ENCODE data around the gene ALOX12B. TPM values are rescaled to one million over a fixed set of nuclear protein-coding genes. Genes with fewer than 3 reads are reported as not detected.

Gene ALOX12B
- total and polyA plus RNA-seq, 5 experiments from 2014 or later: 0.80 to 2.3 (median 1.5) TPM

- ATAC-seq: no peak
- Mint-ChIP-seq H3K27me3 (peaks cover 0 to 39% (median 26%) of the 10 kb centered on the region in 5 donors), H3K4me1 (peaks cover 54 to 78% (median 67%) of the 10 kb centered on the region in 4 donors), H3K27ac (peak within 1 kb of the TSS; percentile 33 to 100 (median 84)), H3K4me3 (peak within 1 kb of the TSS; percentile 87 to 97 (median 94)), H3K36me3 (peaks cover 0 to 6% (median 2%) of the 10 kb centered on the region in 3 donors), H3K9me3 (peaks cover 0 to 16% (median 0%) of the 10 kb centered on the region in 9 donors)
- POLR2A ChIA-PET: interaction anchor here (0.5 to 4.0 kb wide), 22 partner anchors 12 to 668 kb away, joined by 3 to 27 read pairs (median 5); partner anchors contain the start of genes CTC1, RANGRF and SLC25A35
- DNase-seq: peak in 2 of 10 donors; percentile 18 to 64
These were observed 36.3 kb upstream of the ALOX12B start, which contains the start of gene HES7 for GRCh38 chr17:8123695-8124349. Gene HES7 (minus strand): TSS chr17:8124106. CDS start chr17:8124084, 22 bp downstream.

DNA sequence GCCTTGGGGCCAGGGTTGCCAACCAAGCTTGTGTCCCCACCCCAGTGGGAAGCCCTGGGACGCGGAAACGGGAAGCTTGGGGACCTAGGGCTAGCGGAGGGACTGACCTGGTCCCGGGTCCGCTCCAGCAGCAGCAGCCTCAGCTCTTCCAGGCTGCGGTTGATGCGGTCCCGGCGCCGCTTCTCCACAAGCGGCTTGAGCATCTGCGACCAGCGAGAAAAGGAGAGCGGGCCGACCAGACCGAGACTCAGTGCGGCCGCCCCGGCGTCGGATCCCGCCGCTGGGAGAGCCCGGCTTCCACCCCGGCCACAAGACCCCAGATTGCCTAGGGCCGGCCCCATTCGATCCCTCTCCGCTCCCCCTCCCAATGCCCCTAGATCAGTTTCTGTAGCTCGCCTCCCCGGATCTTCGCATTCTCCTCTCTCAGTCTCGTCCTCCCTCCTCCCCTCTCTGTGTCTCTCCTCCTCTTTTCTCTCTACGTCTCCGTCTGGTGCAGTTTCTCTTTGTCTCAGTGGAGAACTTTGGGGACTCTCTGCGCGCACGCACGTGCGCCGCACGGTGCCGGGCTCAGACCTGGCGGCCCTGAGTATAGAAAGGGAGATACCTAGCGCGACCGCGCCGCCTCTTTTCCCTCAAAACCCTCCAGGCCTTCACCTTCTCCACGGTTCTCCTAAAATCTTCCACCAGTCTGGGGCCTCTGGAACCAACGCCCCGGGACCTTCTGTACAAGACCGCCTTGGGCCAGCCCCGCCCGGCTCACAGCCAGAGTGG, 35.6 kb upstream of the ALOX12B start:
- Mint-ChIP-seq H3K27ac (peak overlapping the region in 7 of 10 donors; percentile 33 to 100 (median 57)), H3K4me1 (peaks cover 60 to 85% (median 74%) of the 10 kb centered on the region in 4 donors), H3K9me3 (peaks cover 0 to 17% (median 0%) of the 10 kb centered on the region in 9 donors), H3K4me3 (peak overlapping the region; percentile 84 to 97 (median 92)), H3K36me3 (peaks cover 0 to 6% (median 3%) of the 10 kb centered on the region in 3 donors), H3K27me3 (peaks cover 0 to 38% (median 26%) of the 10 kb centered on the region in 5 donors)
- POLR2A ChIA-PET: interaction anchor here (1.0 to 4.0 kb wide), 15 partner anchors 10 to 166 kb away, joined by 3 to 27 read pairs (median 6); partner anchors contain the start of genes CTC1 and RANGRF
- DNase-seq: peak in 6 of 10 donors; percentile 29 to 63 (median 44)
- peak; percentile 6 to 11 for ATAC-seq

GRCh38 chr17:8122422-8122923, 35.0 kb upstream of the ALOX12B start:
- Mint-ChIP-seq H3K36me3 (peaks cover 0 to 6% (median 3%) of the 10 kb centered on the region in 3 donors), H3K27ac (peak overlapping the region in 5 of 10 donors; percentile 5 to 85 (median 52)), H3K4me3 (peak overlapping the region; percentile 84 to 97 (median 92)), H3K27me3 (peaks cover 0 to 38% (median 26%) of the 10 kb centered on the region in 5 donors), H3K9me3 (peaks cover 0 to 17% (median 0%) of the 10 kb centered on the region in 9 donors), H3K4me1 (peaks cover 65 to 92% (median 80%) of the 10 kb centered on the region in 4 donors)
- ATAC-seq (no peak), DNase-seq (peak in 2 of 10 donors; percentile 11 to 59)
- POLR2A ChIA-PET: interaction anchor here (0.5 to 4.0 kb wide), 14 partner anchors 10 to 100 kb away, joined by 3 to 27 read pairs (median 3); no protein-coding TSS in a partner anchor

DNA sequence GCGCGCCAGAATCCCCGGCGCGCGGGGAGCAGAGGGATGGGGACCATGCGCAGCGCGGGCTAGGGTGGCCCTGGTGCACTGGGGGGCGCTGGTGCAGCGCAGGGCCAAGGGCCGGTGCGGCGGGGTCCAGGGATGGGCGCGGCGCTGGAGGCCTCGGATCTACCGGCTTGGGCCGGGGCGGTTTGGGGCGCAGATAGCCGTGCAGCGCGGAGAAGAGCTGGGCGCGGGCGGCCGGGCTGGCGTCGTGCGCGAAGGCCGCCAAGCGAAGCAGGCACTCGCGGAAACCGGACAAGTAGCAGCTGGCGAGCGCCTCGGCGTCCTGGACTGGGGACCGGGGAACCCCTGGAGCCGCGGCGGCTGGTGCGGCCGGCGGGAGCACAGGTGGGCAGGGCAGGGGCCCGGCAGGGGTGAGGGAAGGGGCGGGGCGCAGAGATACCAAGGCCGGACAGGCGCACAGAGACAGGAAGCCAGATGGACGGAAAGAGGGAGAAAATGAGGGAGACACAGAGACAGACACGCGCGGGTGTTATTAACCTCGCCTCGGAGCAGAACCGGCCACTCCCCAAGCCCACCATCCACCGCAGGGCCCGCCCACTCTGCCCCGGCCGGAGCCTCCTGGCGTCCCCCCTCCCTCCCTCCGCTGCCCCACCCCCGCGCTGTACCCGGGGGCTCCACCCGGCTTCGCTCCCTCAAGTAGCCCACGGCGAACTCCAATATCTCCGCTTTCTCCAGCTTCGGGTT, 34.3 kb upstream of the ALOX12B start:
- peaks cover 0 to 37% (median 28%) of the 10 kb centered on the region in 5 donors for H3K27me3 Mint-ChIP-seq
- peak overlapping the region in 2 of 10 donors; percentile 15 to 85 for H3K27ac Mint-ChIP-seq
- H3K36me3 Mint-ChIP-seq: peaks cover 0 to 6% (median 3%) of the 10 kb centered on the region in 3 donors
- peaks cover 0 to 17% (median 0%) of the 10 kb centered on the region in 9 donors for H3K9me3 Mint-ChIP-seq
- POLR2A ChIA-PET: interaction anchor here (0.5 to 4.0 kb wide), 13 partner anchors 9 to 167 kb away, joined by 3 to 27 read pairs (median 3); partner anchors contain the start of gene RANGRF
- ATAC-seq: no peak
- DNase-seq: peak in 5 of 10 donors; percentile 36 to 63 (median 39)
- peaks cover 60 to 88% (median 77%) of the 10 kb centered on the region in 4 donors for H3K4me1 Mint-ChIP-seq
- H3K4me3 Mint-ChIP-seq: peak overlapping the region; percentile 84 to 97 (median 92)

GRCh38 chr17:8121407-8121680, 33.8 kb upstream of the ALOX12B start:
- H3K27me3 Mint-ChIP-seq: peaks cover 4 to 41% (median 33%) of the 10 kb centered on the region in 5 donors
- H3K9me3 Mint-ChIP-seq: peaks cover 0 to 17% (median 0%) of the 10 kb centered on the region in 9 donors
- DNase-seq (no peak), ATAC-seq (no peak)
- peak overlapping the region; percentile 87 to 98 (median 93) for H3K4me3 Mint-ChIP-seq
- POLR2A ChIA-PET: interaction anchor here (0.9 to 2.6 kb wide), 3 partner anchors 42 to 167 kb away, joined by 3 to 6 read pairs (median 3); partner anchors contain the start of gene RANGRF
- H3K36me3 Mint-ChIP-seq: peaks cover 0 to 6% (median 3%) of the 10 kb centered on the region in 3 donors
- peak overlapping the region in 1 of 10 donors; percentile 100 for H3K27ac Mint-ChIP-seq
- H3K4me1 Mint-ChIP-seq: peaks cover 60 to 83% (median 77%) of the 10 kb centered on the region in 4 donors

DNA sequence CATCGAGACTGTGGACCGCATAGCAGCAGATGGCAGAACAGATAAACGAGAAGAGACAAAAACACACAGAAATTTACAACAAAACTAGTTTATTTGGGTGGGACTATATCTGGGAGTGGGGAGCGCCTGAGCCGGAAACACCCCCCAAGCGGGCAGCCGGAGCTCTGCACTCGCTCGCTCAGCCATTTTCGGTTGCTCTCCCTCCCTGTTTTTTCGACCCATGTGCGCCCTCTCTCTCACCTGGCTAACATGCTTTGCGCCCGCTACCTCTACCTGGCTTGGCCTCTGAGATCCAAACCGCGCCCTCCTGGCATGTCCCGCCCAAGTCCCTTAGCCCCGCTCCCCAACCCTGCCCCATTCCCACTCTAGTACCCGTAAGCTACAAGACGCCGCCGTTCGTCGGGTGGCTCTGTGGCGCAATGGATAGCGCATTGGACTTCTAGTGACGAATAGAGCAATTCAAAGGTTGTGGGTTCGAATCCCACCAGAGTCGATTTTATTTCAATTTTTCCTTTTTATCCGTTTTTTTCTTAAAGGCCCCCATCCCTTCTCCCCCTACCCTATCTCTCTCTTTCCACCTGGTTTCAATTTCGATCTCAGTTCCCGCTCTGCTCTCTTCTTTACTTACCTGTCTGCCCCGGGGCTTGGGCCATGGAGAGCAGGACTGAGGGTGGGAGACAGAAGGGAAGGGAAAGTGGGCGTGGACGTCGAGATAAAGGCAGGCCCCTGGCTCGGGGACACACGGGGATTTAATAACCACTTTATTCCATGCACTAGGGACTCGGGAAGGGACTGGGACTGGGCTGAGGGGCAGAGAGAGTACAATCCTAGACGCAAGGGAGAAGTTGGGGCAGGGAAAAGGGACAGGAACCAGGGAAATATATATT, 33.2 kb upstream of the ALOX12B start:
- peaks cover 0 to 17% (median 0%) of the 10 kb centered on the region in 9 donors for H3K9me3 Mint-ChIP-seq
- H3K36me3 Mint-ChIP-seq: peaks cover 0 to 6% (median 3%) of the 10 kb centered on the region in 3 donors
- DNase-seq (peak in 8 of 10 donors; percentile 25 to 80 (median 58)), ATAC-seq (peak; percentile 8 to 21)
- H3K4me1 Mint-ChIP-seq: peaks cover 57 to 78% (median 72%) of the 10 kb centered on the region in 4 donors
- peak overlapping the region; percentile 84 to 98 (median 92) for H3K4me3 Mint-ChIP-seq
- peak overlapping the region; percentile 67 to 100 (median 92) for H3K27ac Mint-ChIP-seq
- H3K27me3 Mint-ChIP-seq: peaks cover 6 to 45% (median 35%) of the 10 kb centered on the region in 5 donors
- POLR2A ChIA-PET: interaction anchor here (0.6 to 3.5 kb wide), 21 partner anchors 11 to 434 kb away, joined by 3 to 71 read pairs (median 7); partner anchors contain the start of genes ALOX12B, BORCS6, CTC1 and NAA38

DNA sequence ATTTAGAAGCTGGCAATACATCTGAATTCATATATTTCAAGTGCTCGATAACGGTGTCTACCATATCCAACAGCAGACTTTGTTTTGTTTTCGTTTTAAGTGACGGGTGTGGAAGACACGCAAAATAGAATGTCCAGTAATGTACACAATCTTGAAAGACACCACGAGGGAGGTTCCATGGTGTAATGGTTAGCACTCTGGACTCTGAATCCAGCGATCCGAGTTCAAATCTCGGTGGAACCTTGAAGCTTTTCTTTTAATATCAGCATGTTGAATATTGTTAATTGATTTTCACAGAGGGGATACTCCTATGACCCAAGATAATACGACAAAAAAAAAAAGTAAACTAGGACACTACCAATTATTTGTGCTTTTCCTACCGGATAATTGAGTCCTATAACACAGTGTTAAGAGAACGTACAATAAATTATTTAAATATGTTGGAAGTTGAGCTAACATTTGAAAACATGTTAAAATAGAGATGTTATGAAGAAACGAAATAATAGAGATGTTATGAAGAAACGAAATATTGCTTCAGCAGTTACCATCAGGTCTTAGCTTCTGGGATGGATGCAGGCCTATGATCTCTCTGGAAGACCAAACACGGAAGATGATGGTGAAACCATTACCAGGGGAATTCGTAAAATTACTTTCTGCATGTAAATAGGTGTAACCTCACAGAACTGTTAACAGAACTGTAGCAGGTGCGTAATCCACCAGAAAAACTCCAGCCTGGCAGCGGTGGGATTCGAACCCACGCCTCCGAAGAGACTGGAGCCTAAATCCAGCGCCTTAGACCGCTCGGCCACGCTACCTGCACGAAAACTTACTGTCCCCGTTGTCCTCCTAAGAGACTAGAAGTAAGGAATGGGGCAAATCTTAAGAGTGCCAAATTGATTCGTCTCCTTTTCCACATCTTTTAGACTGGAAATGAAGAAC, 32.3 kb upstream of the ALOX12B start:
- Mint-ChIP-seq H3K27ac (peak overlapping the region; percentile 67 to 100 (median 92)), H3K4me3 (peak overlapping the region; percentile 84 to 98 (median 92)), H3K27me3 (peaks cover 12 to 49% (median 41%) of the 10 kb centered on the region in 5 donors), H3K4me1 (peaks cover 52 to 70% (median 64%) of the 10 kb centered on the region in 4 donors), H3K36me3 (peaks cover 0 to 3% (median 3%) of the 10 kb centered on the region in 3 donors), H3K9me3 (peaks cover 0 to 13% (median 0%) of the 10 kb centered on the region in 9 donors)
- POLR2A ChIA-PET: interaction anchor here (0.6 to 3.5 kb wide), 32 partner anchors 11 to 433 kb away, joined by 3 to 71 read pairs (median 6); partner anchors contain the start of genes ALOX12B, BORCS6, CTC1 and NAA38
- DNase-seq (peak; percentile 61 to 95 (median 89)), ATAC-seq (peak; percentile 34 to 60)

DNA sequence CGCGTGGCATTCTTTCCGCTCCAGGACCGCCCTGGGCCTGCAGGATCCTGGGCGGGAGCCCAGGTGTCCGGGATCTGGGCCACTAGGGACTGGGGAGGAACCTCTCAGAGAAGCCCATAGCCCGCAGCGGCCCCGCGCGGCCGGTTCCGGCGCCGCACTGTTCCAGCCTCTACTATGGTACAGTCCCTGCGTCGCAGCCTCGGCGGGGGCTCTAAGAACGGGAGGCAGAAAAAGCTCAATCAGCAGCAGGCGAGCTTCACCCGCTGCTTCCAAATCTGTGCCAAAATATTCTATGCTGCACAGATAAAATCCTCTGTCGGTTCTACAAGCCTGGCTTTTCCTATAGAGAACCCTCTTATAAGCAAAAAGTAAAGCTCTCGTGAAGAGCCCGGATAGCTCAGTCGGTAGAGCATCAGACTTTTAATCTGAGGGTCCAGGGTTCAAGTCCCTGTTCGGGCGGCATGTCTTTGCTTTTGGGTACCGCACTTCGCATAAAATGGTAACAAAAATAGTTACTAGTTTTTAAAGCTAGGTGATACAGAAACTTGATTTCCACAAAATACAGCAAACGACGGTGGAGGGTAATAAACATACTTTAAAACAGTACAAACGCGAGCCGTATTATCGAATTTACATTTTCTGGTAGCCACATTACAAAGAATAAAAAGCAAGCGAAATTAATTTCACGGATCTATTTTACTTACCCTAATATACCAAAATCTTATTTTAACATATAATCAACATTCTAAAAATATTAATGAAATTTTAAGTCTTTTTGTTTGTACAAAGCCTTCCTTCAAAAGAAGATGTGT, 31.5 kb upstream of the ALOX12B start:
- Mint-ChIP-seq H3K4me1 (peaks cover 46 to 61% (median 56%) of the 10 kb centered on the region in 4 donors), H3K36me3 (peaks cover 0 to 3% (median 3%) of the 10 kb centered on the region in 3 donors), H3K4me3 (peak overlapping the region; percentile 92 to 98 (median 94)), H3K27me3 (peaks cover 15 to 55% (median 38%) of the 10 kb centered on the region in 5 donors), H3K9me3 (peaks cover 0 to 13% (median 0%) of the 10 kb centered on the region in 9 donors), H3K27ac (peak overlapping the region; percentile 91 to 100 (median 97))
- peak; percentile 64 to 71 for ATAC-seq
- DNase-seq: peak; percentile 78 to 98 (median 85)
- POLR2A ChIA-PET: interaction anchor here (0.6 to 3.5 kb wide), 29 partner anchors 10 to 432 kb away, joined by 3 to 71 read pairs (median 6); partner anchors contain the start of genes ALOX12B, BORCS6, CTC1 and PFAS

Data from naive thymus-derived CD8-positive, alpha-beta T cell (primary cell).